Measurements from ENCODE around the gene ANXA9. TPM values are rescaled to one million over a fixed set of nuclear protein-coding genes. Genes with fewer than 3 reads are reported as not detected.
A peak's percentile ranks its signal among the peaks of the same experiment; 100 is the strongest.

ANXA9 gene
- polyA plus RNA-seq, 3 donors = 0.28 to 1.7 (median 1.4) TPM

GRCh38 chr1:151013518-151013917 is 31.4 kb downstream of the ANXA9 start:
- Mint-ChIP-seq H3K4me1 (peaks cover 16% of the 10 kb centered on the region), H3K27me3 (ENCODE audit: low read depth in 3 of 3) (peaks cover 0 to under 1% (median 0%) of the 10 kb centered on the region in 3 donors), H3K4me3 (no peak overlapping the region), H3K36me3 (peaks cover 13 to 22% of the 10 kb centered on the region in 2 donors), H3K27ac (no peak overlapping the region), H3K9me3 (no peaks in the 10 kb centered on the region)
- TF ChIP-seq CTCF (IDR thresholded peaks at IDR 0.05) = no peak
- H3K4me2 ChIP-seq (replicated peaks; ENCODE audit: extremely low read depth, low read length, poor library complexity, severe bottlenecking) = no peak overlapping the region
- peaks cover 5 to 18% of the 10 kb centered on the region in 2 donors for H3K36me3 ChIP-seq (replicated peaks in 1 of 2; ENCODE audit: control insufficient read depth in 1 of 2, insufficient read depth in 2 of 2, low read length in 2 of 2)
- no peak overlapping the region for H3K27ac ChIP-seq (ENCODE audit: low read depth in 1 of 2, low read length in 2 of 2)
- H3K79me2 ChIP-seq (ENCODE audit: insufficient read depth, low read length) = peaks cover 15% of the 10 kb centered on the region
- intact Hi-C loops (cut with micrococcal nuclease) = loop anchor here in 1 of 2 donors (5.0 kb wide), 1 partner anchor 34 kb away; the partner anchor contains the start of gene C1orf56
- no peaks in the 10 kb centered on the region for H4K20me1 ChIP-seq (ENCODE audit: insufficient read depth, low read length)
- no peak overlapping the region for H3K4me3 ChIP-seq (replicated peaks in 1 of 3; ENCODE audit: low read depth in 2 of 3, low read length in 3 of 3)
- H3K9ac ChIP-seq (ENCODE audit: insufficient read depth, low read length, poor library complexity, severe bottlenecking) = no peak overlapping the region
- H3K4me1 ChIP-seq (ENCODE audit: control insufficient read depth in 1 of 2, insufficient read depth in 2 of 2, low read length in 2 of 2) = peaks cover 9 to 13% of the 10 kb centered on the region in 2 donors
- WGBS (ENCODE audit: insufficient coverage) = 100% methylated on average over 1 of the region's 2 CpGs
- DNase-seq = no peak
- H2AFZ ChIP-seq (ENCODE audit: insufficient read depth, low read depth, low read length, poor library complexity, severe bottlenecking) = no peak overlapping the region
- H3K9me3 ChIP-seq (replicated peaks in 1 of 2; ENCODE audit: control insufficient read depth in 1 of 2, insufficient read depth in 1 of 2, low read length in 2 of 2) = no peaks in the 10 kb centered on the region
- no peaks in the 10 kb centered on the region for H3K27me3 ChIP-seq (ENCODE audit: control insufficient read depth in 2 of 2, insufficient read depth in 2 of 2, low read length in 2 of 2)

GRCh38 chr1:151024540-151025146 is 42.6 kb downstream of the ANXA9 start:
- Histone ChIP-seq H3K27ac (ENCODE audit: low read depth in 1 of 2, low read length in 2 of 2) (no peak overlapping the region), H3K4me2 (replicated peaks; ENCODE audit: extremely low read depth, low read length, poor library complexity, severe bottlenecking) (peak overlapping the region; percentile 4)
- peak; percentile 75 for TF ChIP-seq CTCF (IDR thresholded peaks at IDR 0.05)

More at GRCh38 chr1:151024540-151025146, 42.6 kb downstream of the ANXA9 start:
- peak overlapping the region in 2 of 7 donors; percentile 54 to 70 for H3K27ac Mint-ChIP-seq
- H3K9me3 Mint-ChIP-seq = no peaks in the 10 kb centered on the region
- peak overlapping the region; percentile 7 for H2AFZ ChIP-seq (ENCODE audit: insufficient read depth, low read depth, low read length, poor library complexity, severe bottlenecking)
- H3K36me3 Mint-ChIP-seq = peaks cover 33 to 64% of the 10 kb centered on the region in 2 donors
- peaks cover 3% of the 10 kb centered on the region for H3K4me1 Mint-ChIP-seq
- H3K4me1 ChIP-seq (ENCODE audit: control insufficient read depth in 1 of 2, insufficient read depth in 2 of 2, low read length in 2 of 2) = peaks cover 4 to 7% of the 10 kb centered on the region in 2 donors
- no peaks in the 10 kb centered on the region for H3K27me3 ChIP-seq (ENCODE audit: control insufficient read depth in 2 of 2, insufficient read depth in 2 of 2, low read length in 2 of 2)
- intact Hi-C loops (cut with micrococcal nuclease) = loop anchor here in 1 of 2 donors (5.0 kb wide), 2 partner anchors 33 to 133 kb away; partner anchors contain the start of genes CDC42SE1 and TNFAIP8L2
- H3K27me3 Mint-ChIP-seq (ENCODE audit: low read depth in 3 of 3) = no peaks in the 10 kb centered on the region
- peak overlapping the region; percentile 51 to 66 for H3K4me3 Mint-ChIP-seq
- peak; percentile 70 to 82 (median 71) for DNase-seq
- H3K36me3 ChIP-seq (replicated peaks in 1 of 2; ENCODE audit: control insufficient read depth in 1 of 2, insufficient read depth in 2 of 2, low read length in 2 of 2) = peaks cover 17 to 46% of the 10 kb centered on the region in 2 donors
- no peaks in the 10 kb centered on the region for H4K20me1 ChIP-seq (ENCODE audit: insufficient read depth, low read length)
- no peaks in the 10 kb centered on the region for H3K9me3 ChIP-seq (replicated peaks in 1 of 2; ENCODE audit: control insufficient read depth in 1 of 2, insufficient read depth in 1 of 2, low read length in 2 of 2)
- WGBS (ENCODE audit: insufficient coverage) = 4% methylated on average over 4 of the region's 6 CpGs
- no peaks in the 10 kb centered on the region for H3K79me2 ChIP-seq (ENCODE audit: insufficient read depth, low read length)
- H3K4me3 ChIP-seq (replicated peaks in 1 of 3; ENCODE audit: low read depth in 2 of 3, low read length in 3 of 3) = no peak overlapping the region
- no peak overlapping the region for H3K9ac ChIP-seq (ENCODE audit: insufficient read depth, low read length, poor library complexity, severe bottlenecking)

All from CD14-positive monocyte (primary cell).